ENCODE results near the gene IKZF3.
"Not testable (repeated sequence)": the region's sequence is repeated elsewhere in the genome, so short reads cannot be mapped to it uniquely, and the experiment has no call there.

The IKZF3 gene

GRCh38 chr17:39863918-39864746, at the start of gene IKZF3:
Gene IKZF3 (minus strand): TSS chr17:39864312. CDS start chr17:39864126, 186 bp downstream.
- DNase-seq (ENCODE audit: low read depth), result peak; percentile 41

GRCh38 chr17:39908789-39909352, 44.8 kb upstream of the IKZF3 start:
- no peak for DNase-seq (ENCODE audit: low read depth)

- no peak for DNase-seq (ENCODE audit: low read depth)
These were observed 40.8 kb upstream of the IKZF3 start for GRCh38 chr17:39904990-39905288.

GRCh38 chr17:39903158-39903884, 39.2 kb upstream of the IKZF3 start:
- no peak for DNase-seq (ENCODE audit: low read depth)

- DNase-seq (ENCODE audit: low read depth), result not testable (repeated sequence)
These were observed 37.9 kb upstream of the IKZF3 start for GRCh38 chr17:39902027-39902426.

GRCh38 chr17:39899215-39899614, 35.1 kb upstream of the IKZF3 start:
- no peak for DNase-seq (ENCODE audit: low read depth)

GRCh38 chr17:39898088-39898487, 34.0 kb upstream of the IKZF3 start:
- DNase-seq (ENCODE audit: low read depth), result no peak

GRCh38 chr17:39894681-39895376, 30.7 kb upstream of the IKZF3 start:
- DNase-seq (ENCODE audit: low read depth), result no peak

GRCh38 chr17:39889200-39889599, 25.1 kb upstream of the IKZF3 start:
- no peak for DNase-seq (ENCODE audit: low read depth)

- DNase-seq (ENCODE audit: low read depth), result no peak
These were observed 23.0 kb upstream of the IKZF3 start for GRCh38 chr17:39887078-39887477.

- DNase-seq (ENCODE audit: low read depth), result not testable (repeated sequence)
These were observed 22.0 kb upstream of the IKZF3 start for GRCh38 chr17:39886102-39886501.

- DNase-seq (ENCODE audit: low read depth), result no peak
These were observed 8.6 kb upstream of the IKZF3 start for GRCh38 chr17:39872751-39873150.

- DNase-seq (ENCODE audit: low read depth), result no peak
These were observed 7.7 kb upstream of the IKZF3 start for GRCh38 chr17:39871801-39872200.

- no peak for DNase-seq (ENCODE audit: low read depth)
These were observed 6.7 kb upstream of the IKZF3 start for GRCh38 chr17:39870776-39871175.

GRCh38 chr17:39868554-39868942, 4.4 kb upstream of the IKZF3 start:
- no peak for DNase-seq (ENCODE audit: low read depth)

- no peak for DNase-seq (ENCODE audit: low read depth)
These were observed 3.9 kb upstream of the IKZF3 start, which contains the start of gene ZPBP2 for GRCh38 chr17:39867880-39868553. Gene ZPBP2 (plus strand): TSS chr17:39868202. CDS start chr17:39868355, 153 bp downstream.

- DNase-seq (ENCODE audit: low read depth), result no peak
These were observed 3.2 kb upstream of the IKZF3 start for GRCh38 chr17:39867084-39867879.

- no peak for DNase-seq (ENCODE audit: low read depth)
These were observed 2.1 kb upstream of the IKZF3 start for GRCh38 chr17:39866013-39866730.

GRCh38 chr17:39863244-39863917, 731 bp downstream of the IKZF3 start:
- DNase-seq (ENCODE audit: low read depth), result no peak

GRCh38 chr17:39861235-39861634, 2.9 kb downstream of the IKZF3 start:
- DNase-seq (ENCODE audit: low read depth), result no peak
